Glutamatergic neuron (in vitro differentiated cells): Measurements from ENCODE around the gene NOC3L. TPM values are rescaled to one million over a fixed set of nuclear protein-coding genes. Genes with fewer than 3 reads are reported as not detected.

ENCODE experiments used
- DNase-seq: peaks from one replicate; pipeline ENCODE4 v3.0.0; 2022
- H3K27ac Mint-ChIP-seq: one replicate; pipeline ENCODE4 v1.8.0; 2020; ENCODE audit warnings: mild to moderate bottlenecking, mixed read lengths, inconsistent platforms; ENCODE audit not compliant: unreplicated experiment
- H3K27me3 Mint-ChIP-seq: one replicate; pipeline ENCODE4 v1.8.0; 2020; ENCODE audit warnings: mild to moderate bottlenecking, moderate library complexity, mixed read lengths, inconsistent platforms; ENCODE audit not compliant: unreplicated experiment
- H3K36me3 Mint-ChIP-seq: one replicate; pipeline ENCODE4 v1.8.0; 2020; ENCODE audit warnings: mild to moderate bottlenecking, mixed read lengths, inconsistent platforms; ENCODE audit not compliant: unreplicated experiment
- H3K4me1 Mint-ChIP-seq: one replicate; pipeline ENCODE4 v1.8.0; 2020; ENCODE audit warnings: mild to moderate bottlenecking, low read depth, mixed read lengths, inconsistent platforms; ENCODE audit not compliant: unreplicated experiment
- H3K4me3 Mint-ChIP-seq: one replicate; pipeline ENCODE4 v1.8.0; 2020; ENCODE audit warnings: mild to moderate bottlenecking, mixed read lengths, inconsistent platforms; ENCODE audit not compliant: unreplicated experiment
- H3K9me3 Mint-ChIP-seq: one replicate; pipeline ENCODE4 v1.8.0; 2020; ENCODE audit warnings: mild to moderate bottlenecking, moderate library complexity, mixed read lengths, inconsistent platforms; ENCODE audit not compliant: unreplicated experiment
- total RNA-seq: library from RNA; stranded (reverse); fragmentation: NEBNext Ultra II Directional; extraction: Animal tissue kit (Norgen Biotek cat#: 25700); gene quantifications from one replicate; pipeline ENCODE4 v1.2.1, GENCODE V29; 2021; ENCODE audit not compliant: unreplicated experiment
- TF ChIP-seq, protein P1 (sequence below): fragments of 200-600 bp; sonication (generic); IDR thresholded peaks from one replicate; pipeline ENCODE4 v1.5.0; 2021; ENCODE audit not compliant: partially characterized antibody, unreplicated experiment

NOC3L gene
- total RNA-seq, 1 donor from 2014 or later = 11.6 TPM

DNA sequence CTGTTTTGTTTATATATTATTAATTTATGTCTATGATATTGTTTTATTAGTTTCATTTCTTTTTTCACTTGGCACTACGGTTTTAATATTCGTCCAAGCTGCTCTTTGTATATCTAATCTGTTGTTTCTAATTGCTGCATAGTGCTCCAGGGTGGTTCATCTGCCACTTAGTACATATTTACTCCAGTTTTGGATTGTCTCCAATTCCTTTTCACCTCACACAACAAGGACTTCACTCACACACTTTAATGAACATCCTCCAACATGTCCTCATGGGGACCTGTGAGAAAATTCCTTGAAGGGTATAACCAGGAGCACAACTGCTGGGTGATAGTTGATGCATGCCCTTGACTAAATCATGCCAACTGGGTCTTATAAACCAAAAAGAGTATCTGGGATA is 14.1 kb upstream of the NOC3L start:
- peaks cover 2% of the 10 kb centered on the region for H3K27me3 Mint-ChIP-seq
- no peak overlapping the region for H3K4me3 Mint-ChIP-seq
- H3K9me3 Mint-ChIP-seq = no peaks in the 10 kb centered on the region
- no peaks in the 10 kb centered on the region for H3K4me1 Mint-ChIP-seq
- no peaks in the 10 kb centered on the region for H3K36me3 Mint-ChIP-seq
- H3K27ac Mint-ChIP-seq = no peak overlapping the region
- TF ChIP-seq, protein P1, sequence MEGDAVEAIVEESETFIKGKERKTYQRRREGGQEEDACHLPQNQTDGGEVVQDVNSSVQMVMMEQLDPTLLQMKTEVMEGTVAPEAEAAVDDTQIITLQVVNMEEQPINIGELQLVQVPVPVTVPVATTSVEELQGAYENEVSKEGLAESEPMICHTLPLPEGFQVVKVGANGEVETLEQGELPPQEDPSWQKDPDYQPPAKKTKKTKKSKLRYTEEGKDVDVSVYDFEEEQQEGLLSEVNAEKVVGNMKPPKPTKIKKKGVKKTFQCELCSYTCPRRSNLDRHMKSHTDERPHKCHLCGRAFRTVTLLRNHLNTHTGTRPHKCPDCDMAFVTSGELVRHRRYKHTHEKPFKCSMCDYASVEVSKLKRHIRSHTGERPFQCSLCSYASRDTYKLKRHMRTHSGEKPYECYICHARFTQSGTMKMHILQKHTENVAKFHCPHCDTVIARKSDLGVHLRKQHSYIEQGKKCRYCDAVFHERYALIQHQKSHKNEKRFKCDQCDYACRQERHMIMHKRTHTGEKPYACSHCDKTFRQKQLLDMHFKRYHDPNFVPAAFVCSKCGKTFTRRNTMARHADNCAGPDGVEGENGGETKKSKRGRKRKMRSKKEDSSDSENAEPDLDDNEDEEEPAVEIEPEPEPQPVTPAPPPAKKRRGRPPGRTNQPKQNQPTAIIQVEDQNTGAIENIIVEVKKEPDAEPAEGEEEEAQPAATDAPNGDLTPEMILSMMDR = no peak
- DNase-seq = no peak

DNA sequence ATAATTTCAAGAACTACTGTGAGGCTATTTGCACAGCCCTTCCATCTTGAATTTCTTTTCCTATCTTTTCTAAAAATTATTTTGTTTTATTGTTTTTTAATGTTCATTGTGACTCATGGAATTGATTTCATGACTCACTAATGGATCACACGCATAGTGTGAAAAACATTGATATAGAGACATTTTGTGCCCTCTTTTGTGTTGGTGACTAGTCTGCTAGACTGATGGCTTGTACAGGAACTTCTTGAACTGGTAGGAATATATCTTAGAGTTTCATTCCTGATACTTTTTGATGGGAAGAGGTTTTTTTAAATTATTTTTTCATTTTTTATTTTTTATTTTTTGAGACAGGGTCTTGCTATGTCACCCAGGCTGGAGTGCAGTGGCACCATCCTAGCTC is 12.6 kb upstream of the NOC3L start:
- DNase-seq = no peak
- H3K36me3 Mint-ChIP-seq = no peaks in the 10 kb centered on the region
- TF ChIP-seq, protein P1 = no peak
- peaks cover 2% of the 10 kb centered on the region for H3K27me3 Mint-ChIP-seq
- no peaks in the 10 kb centered on the region for H3K9me3 Mint-ChIP-seq
- H3K4me1 Mint-ChIP-seq = no peaks in the 10 kb centered on the region
- no peak overlapping the region for H3K4me3 Mint-ChIP-seq
- no peak overlapping the region for H3K27ac Mint-ChIP-seq

GRCh38 chr10:94370501-94370900 is 7.8 kb upstream of the NOC3L start:
- no peaks in the 10 kb centered on the region for H3K4me1 Mint-ChIP-seq
- H3K27ac Mint-ChIP-seq = no peak overlapping the region
- H3K36me3 Mint-ChIP-seq = no peaks in the 10 kb centered on the region
- H3K27me3 Mint-ChIP-seq = no peaks in the 10 kb centered on the region
- DNase-seq = no peak
- no peaks in the 10 kb centered on the region for H3K9me3 Mint-ChIP-seq
- TF ChIP-seq, protein P1 = no peak
- H3K4me3 Mint-ChIP-seq = no peak overlapping the region

DNA sequence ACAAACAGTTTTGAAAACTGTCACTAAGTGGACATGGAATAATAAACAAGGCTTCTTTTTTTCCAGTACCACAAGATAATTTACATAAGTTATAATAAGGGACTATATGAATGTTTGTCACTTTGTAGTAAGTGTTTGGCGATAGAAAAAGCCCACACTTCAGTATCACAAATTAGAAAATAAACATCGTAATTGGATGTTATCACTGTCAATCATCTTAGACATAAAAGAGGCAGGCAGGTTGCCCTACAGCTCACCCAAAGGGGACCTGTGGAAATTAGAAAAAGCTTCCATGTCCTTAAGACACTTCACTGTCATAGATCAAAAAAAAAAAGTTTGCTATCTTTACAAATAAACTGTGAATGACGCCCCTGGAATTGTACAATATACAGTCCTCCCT is 3.6 kb upstream of the NOC3L start:
- TF ChIP-seq, protein P1 = no peak
- Mint-ChIP-seq H3K4me1 (peaks cover 3% of the 10 kb centered on the region), H3K9me3 (peaks cover 2% of the 10 kb centered on the region), H3K4me3 (no peak overlapping the region), H3K27ac (no peak overlapping the region), H3K36me3 (no peaks in the 10 kb centered on the region), H3K27me3 (peaks cover 2% of the 10 kb centered on the region)
- no peak for DNase-seq

- TF ChIP-seq, protein P1 = no peak
These were observed 1.7 kb upstream of the NOC3L start for GRCh38 chr10:94364482-94364881.

More at GRCh38 chr10:94364482-94364881, 1.7 kb upstream of the NOC3L start:
- Mint-ChIP-seq H3K27me3 (peaks cover 2% of the 10 kb centered on the region), H3K4me1 (peaks cover 3% of the 10 kb centered on the region), H3K36me3 (no peaks in the 10 kb centered on the region), H3K27ac (no peak overlapping the region), H3K9me3 (peaks cover 2% of the 10 kb centered on the region), H3K4me3 (no peak overlapping the region)
- no peak for DNase-seq
